TTC549 (cell line): ENCODE measurements around the gene SMIM13.

Experiments used
- FAIRE-seq: peaks from 2 replicates; lab custom pipeline; 2012; peaks lifted over from hg19 to GRCh38; lab: Jason Lieb, UNC

The SMIM13 gene

GRCh38 chr6:11122380-11122779 lies 28.7 kb downstream of the SMIM13 start:
- no peak for FAIRE-seq

- FAIRE-seq = no peak
Measured at GRCh38 chr6:11123978-11124377, 30.3 kb downstream of the SMIM13 start.

DNA sequence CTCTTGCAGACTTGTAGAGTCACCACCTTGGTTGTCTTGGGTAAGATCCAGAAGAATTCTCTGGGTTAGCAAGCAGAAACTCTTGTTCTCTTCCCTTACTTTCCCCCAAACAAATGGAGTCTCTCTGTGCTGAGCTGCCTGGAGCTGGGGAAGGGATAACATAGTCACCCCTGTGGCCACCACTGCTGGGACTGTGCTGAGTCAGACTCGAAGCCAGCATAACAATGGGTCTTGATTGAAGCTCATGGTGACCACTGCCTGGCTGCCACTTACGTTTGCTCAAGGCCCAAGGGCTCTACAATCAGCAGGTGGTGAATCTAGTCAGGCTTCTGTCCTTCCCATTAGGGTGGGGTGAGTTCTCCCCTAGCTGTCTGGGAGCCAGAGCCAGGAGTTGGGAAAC lies 33.2 kb downstream of the SMIM13 start:
- FAIRE-seq = no peak

DNA sequence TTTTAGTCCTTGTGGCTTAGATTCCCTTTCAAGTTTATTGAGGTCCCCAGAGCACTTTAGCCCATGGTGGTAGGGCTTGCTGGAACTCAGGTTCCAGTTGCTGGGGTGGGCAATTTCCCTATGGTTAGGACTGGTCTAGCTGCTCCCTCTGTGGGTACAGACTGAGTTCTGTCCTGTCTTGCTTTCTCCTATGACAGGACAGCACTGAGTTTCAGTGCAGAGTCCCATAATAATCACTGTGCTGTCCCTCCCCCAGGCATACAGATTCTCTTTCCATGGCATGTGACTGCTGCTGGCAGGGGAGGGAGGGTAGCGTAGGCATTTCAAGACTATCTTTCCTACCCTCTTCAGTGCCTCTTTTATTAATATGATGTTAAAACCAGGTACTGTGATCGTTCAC lies 35.0 kb downstream of the SMIM13 start:
- FAIRE-seq = no peak

DNA sequence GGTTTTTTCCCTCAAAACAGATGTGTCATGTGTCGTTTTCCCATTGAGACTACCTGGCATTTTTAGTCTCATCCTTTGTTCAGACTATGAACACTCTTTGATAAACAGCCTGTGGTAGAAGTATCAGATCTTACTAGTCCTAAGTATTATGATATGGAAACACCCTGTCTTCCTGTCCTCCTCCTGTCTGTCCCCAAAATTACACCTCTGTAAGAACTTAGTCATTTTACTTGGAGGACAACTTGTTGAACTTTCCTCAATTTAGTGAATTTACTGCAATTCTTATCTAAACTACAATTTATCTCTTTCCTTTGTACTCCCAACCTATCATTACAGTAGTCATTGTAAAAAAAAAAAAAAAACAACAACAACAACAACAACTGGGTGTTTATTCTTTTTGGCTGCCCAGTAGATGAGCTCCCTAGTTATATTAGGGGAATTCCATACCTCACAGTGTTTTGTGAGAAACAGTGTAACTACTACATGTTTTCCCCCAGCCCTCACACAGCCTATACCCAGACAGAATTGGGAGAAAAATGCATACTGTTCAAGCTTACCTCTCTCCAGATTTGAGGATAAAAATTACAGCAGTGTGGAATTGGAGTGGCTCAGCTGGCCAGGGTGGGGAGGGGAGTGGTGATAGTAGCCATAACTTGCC lies 36.4 kb downstream of the SMIM13 start:
- FAIRE-seq = no peak

DNA sequence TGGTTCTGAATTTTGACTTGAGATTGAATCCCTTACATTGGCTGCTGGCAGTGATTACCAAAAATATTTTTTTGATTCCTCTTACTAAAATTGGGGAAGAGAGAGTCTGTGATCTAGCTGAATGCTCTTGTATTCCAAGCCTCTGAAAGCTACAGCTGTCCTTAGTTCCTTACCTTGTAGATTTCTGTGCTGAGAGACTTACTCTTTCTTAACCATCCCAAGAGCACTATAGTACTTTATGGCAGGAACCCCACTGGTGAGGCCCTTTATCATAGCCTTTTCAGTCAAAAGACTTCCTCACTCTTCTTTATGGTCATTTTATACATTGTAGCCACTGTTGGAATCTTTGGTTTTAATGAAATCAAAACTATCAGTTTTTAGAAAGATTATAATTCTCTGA lies 37.0 kb downstream of the SMIM13 start:
- no peak for FAIRE-seq

DNA sequence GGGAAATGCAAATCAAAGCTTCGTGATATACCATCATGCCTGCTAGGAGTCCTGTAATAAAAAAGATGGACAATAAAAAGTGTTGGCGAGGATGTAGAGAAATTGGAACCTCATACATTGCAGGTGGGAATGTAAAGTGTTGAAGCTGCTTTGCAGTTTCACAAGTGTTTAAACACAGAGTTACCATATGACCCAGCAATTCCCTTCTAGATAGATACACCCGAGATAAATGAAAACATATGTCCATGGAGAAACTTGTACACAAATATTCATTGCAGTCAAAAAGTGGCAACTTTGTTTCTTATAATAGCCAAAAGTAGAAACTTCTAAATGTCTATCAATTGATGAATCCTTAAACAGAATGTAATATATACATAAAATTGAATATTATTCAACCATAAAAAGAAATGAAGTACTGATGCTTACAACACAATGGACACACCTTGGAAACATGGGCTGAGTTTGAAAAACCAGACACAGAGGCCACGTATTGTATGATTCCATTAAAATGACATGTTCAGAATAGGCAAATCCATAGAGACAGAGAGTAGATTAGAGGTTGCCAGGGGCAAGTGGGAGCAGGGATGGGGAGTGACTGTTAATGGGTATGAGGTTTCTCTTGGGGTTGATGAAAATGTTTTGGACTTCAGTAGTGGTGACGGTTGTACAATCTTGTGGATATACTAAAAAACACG lies 38.7 kb downstream of the SMIM13 start:
- no peak for FAIRE-seq

DNA sequence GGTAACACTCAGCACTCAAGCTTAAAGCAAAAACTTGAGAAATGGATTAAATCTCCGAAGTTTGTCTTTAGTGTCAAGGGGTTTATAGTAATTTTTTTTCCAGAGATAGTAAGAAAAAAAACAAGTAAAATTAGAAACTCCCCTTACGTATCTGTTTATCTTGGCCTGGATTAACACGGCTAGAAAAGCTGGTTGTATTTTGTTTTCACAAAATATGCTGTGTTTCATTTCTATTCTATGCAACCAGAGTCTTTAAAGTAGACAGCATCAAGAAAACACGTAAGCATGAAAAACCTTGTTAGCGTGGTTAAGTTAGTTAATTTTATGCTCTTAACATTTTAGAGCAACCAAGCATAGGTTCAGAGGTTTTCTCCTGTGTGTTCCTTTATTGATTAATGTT lies 39.6 kb downstream of the SMIM13 start:
- no peak for FAIRE-seq

DNA sequence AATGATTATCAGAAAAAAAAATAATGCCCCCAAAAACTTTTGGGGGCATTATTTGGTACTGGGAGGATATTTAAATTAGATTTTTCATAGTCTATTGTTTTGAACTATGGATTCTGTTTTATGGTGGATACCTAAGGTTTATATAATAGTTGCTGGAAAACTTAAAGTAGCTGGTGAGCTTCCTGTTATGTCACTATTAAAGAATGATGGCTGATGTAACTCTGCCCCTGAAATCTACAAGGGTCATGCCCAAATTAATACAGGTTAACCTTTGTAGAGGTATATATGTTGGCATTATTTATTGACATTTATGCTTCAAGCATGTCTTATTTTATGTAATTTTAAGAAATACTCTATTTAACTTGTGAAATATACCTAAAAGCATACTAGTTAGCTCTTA lies 43.2 kb downstream of the SMIM13 start:
- no peak for FAIRE-seq

GRCh38 chr6:11139051-11139960 lies 45.7 kb downstream of the SMIM13 start:
- no peak for FAIRE-seq

GRCh38 chr6:11140056-11140455 lies 46.4 kb downstream of the SMIM13 start:
- no peak for FAIRE-seq

DNA sequence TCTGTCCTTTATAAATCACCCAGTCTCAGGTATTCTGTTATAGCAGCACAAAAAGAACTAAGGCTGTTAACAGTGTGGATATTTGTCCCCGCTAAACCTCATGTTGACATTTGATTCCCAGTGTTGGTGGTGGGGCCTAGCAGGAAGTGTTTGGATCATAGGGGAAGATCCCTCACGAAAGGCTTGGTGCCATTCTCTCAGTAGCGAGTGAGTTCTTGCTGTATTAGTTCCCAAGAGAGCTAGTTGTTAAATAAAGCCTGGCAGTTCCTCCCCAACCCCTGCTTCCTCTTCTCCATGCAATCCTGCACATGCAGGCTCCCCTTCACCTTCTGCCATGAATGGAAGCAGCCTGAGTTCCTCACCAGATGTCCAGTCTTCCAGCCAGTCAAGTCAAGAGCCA lies 47.7 kb downstream of the SMIM13 start:
- FAIRE-seq = no peak

- FAIRE-seq = no peak
Measured at GRCh38 chr6:11142296-11143027, 48.8 kb downstream of the SMIM13 start.

DNA sequence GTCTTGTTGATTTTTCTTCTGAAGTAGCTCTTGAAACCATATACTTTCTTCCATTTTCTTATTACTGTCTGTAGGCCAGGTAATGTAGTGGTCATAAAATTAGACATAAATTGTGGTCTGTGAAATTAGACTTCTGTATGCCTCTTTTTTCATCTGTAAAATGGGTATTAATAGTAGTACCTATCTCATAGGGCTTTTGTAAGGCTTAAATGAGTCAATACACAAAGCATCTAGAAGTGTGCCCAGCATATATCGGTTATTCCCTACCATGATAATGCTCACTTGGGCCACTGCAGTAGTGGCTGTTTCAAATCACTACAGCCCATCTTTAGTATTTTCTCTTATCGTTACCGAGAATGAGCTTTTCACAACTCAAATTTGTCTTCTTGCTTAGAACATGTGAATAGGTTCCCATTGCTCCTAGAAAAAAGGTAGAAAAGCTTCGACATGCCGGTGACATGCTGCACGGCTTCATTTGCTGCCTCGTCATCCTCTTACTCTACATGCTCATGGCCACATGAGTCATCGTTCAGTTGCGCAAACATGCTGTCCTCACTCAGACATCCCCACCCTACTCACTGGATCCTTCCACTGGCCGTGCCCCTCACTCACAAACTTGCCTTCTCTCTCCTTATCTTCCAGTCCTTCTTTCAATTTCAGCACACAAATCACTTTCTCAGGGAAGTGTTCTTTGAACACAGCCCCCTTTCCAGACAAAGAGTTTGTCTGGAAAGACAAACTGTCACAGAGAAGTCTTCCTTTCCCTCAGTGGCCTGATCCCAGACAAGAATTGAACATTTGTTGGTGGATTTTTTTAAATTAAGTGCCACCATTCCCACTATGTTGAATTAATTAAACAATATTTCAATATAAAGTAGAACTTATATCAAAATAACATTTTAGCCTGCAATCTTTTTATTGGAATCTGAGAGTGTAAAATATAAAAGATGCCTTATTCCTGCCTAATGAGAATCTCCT lies 50.0 kb downstream of the SMIM13 start:
- FAIRE-seq = no peak

GRCh38 chr6:11144393-11144851 lies 50.8 kb downstream of the SMIM13 start:
- peak; percentile 72 for FAIRE-seq

- FAIRE-seq = no peak
Measured at GRCh38 chr6:11146117-11146826, 52.6 kb downstream of the SMIM13 start.

- FAIRE-seq = no peak
Measured at GRCh38 chr6:11149551-11149950, 55.9 kb downstream of the SMIM13 start.

DNA sequence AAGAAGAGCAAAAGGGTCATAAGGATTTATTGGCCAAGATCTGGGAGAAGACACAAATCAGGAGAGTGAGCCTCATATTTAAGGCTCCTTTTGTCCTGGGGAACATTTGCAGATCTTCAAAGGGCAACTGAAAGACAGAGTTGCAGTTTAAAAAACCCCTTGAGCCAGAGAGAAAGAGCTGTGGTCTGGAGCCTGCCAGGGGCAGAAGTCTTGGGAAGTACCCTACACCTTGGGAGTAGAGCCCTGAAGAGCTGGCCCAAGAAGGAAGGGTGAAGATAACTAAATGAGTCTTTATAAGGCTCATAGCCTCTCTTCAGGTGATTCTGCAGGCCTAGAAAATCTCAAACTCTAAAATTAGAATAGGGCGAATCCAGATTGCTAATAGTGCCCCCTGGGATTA lies 57.9 kb downstream of the SMIM13 start:
- no peak for FAIRE-seq

DNA sequence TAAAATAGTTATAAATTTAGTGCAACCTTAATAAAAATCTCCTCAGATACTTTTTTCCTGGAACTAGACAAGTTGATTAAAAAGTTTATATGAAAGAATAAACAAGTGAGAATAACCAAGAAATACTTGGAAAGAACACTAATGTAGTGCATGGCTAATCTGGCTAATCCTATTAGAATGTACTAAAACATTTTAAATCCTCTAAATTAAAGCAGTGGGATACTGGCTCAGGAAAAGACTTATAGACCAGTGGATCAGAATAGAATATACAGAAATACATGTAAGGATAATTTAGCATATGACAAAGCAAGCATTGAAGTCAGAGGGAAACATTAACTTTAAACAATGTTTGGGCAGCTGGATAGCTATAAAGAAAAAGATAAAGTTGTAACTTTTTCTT lies 58.9 kb downstream of the SMIM13 start:
- no peak for FAIRE-seq

GRCh38 chr6:11153447-11153846 lies 59.8 kb downstream of the SMIM13 start:
- FAIRE-seq = no peak
